Measurements from ENCODE around the gene SPTBN2. TPM values are rescaled to one million over a fixed set of nuclear protein-coding genes. Genes with fewer than 3 reads are reported as not detected.

Gene SPTBN2
- total and polyA plus RNA-seq, 2 experiments from 2014 or later: 6.0 to 27.4 TPM

GRCh38 chr11:66744485-66745355 is 15.7 kb upstream of the SPTBN2 start:
- Histone ChIP-seq H3K27me3 (no peaks in the 10 kb centered on the region), H3K4me1 (ENCODE audit: low read depth) (no peaks in the 10 kb centered on the region), H3K9me3 (ENCODE audit: low read depth) (no peaks in the 10 kb centered on the region), H3K27ac (peak overlapping the region; percentile 19), H3K36me3 (no peaks in the 10 kb centered on the region), H3K4me3 (peak overlapping the region; percentile 52)
- TF ChIP-seq CTCF (IDR thresholded peaks at IDR 0.05; ENCODE audit: low read depth, low read length): no peak
- DNase-seq (ENCODE audit: low read depth in 1 of 2, low spot score in 1 of 2): peak; percentile 69 to 88

GRCh38 chr11:66743271-66743968 is 14.4 kb upstream of the SPTBN2 start:
- no peak for DNase-seq (ENCODE audit: low read depth in 1 of 2, low spot score in 1 of 2)
- Histone ChIP-seq H3K27me3 (no peaks in the 10 kb centered on the region), H3K27ac (no peak overlapping the region), H3K4me1 (ENCODE audit: low read depth) (no peaks in the 10 kb centered on the region), H3K9me3 (ENCODE audit: low read depth) (no peaks in the 10 kb centered on the region), H3K4me3 (peak overlapping the region; percentile 52), H3K36me3 (no peaks in the 10 kb centered on the region)
- no peak for TF ChIP-seq CTCF (IDR thresholded peaks at IDR 0.05; ENCODE audit: low read depth, low read length)

- no peak for TF ChIP-seq CTCF (IDR thresholded peaks at IDR 0.05; ENCODE audit: low read depth, low read length)
- Histone ChIP-seq H3K36me3 (no peaks in the 10 kb centered on the region), H3K27ac (no peak overlapping the region), H3K9me3 (ENCODE audit: low read depth) (no peaks in the 10 kb centered on the region), H3K4me3 (no peak overlapping the region), H3K4me1 (ENCODE audit: low read depth) (no peaks in the 10 kb centered on the region), H3K27me3 (peaks cover 4% of the 10 kb centered on the region)
- DNase-seq (ENCODE audit: low read depth in 1 of 2, low spot score in 1 of 2): no peak
These were observed 12.1 kb upstream of the SPTBN2 start for GRCh38 chr11:66741153-66741552.

GRCh38 chr11:66739983-66740382 is 11.0 kb upstream of the SPTBN2 start:
- H3K27ac ChIP-seq: no peak overlapping the region
- no peaks in the 10 kb centered on the region for H3K36me3 ChIP-seq
- H3K9me3 ChIP-seq (ENCODE audit: low read depth): no peaks in the 10 kb centered on the region
- no peak for DNase-seq (ENCODE audit: low read depth in 1 of 2, low spot score in 1 of 2)
- no peak overlapping the region for H3K4me3 ChIP-seq
- no peak for TF ChIP-seq CTCF (IDR thresholded peaks at IDR 0.05; ENCODE audit: low read depth, low read length)
- peaks cover 13% of the 10 kb centered on the region for H3K27me3 ChIP-seq
- H3K4me1 ChIP-seq (ENCODE audit: low read depth): no peaks in the 10 kb centered on the region

- H3K36me3 ChIP-seq: no peaks in the 10 kb centered on the region
- H3K9me3 ChIP-seq (ENCODE audit: low read depth): no peaks in the 10 kb centered on the region
- no peak for DNase-seq (ENCODE audit: low read depth in 1 of 2, low spot score in 1 of 2)
- H3K4me3 ChIP-seq: no peak overlapping the region
- H3K27ac ChIP-seq: no peak overlapping the region
- H3K27me3 ChIP-seq: peaks cover 57% of the 10 kb centered on the region
- no peaks in the 10 kb centered on the region for H3K4me1 ChIP-seq (ENCODE audit: low read depth)
- no peak for TF ChIP-seq CTCF (IDR thresholded peaks at IDR 0.05; ENCODE audit: low read depth, low read length)
These were observed 5.2 kb upstream of the SPTBN2 start for GRCh38 chr11:66734215-66734614.
